ENCODE data around the gene C5AR1. TPM values are rescaled to one million over a fixed set of nuclear protein-coding genes. Genes with fewer than 3 reads are reported as not detected.
"Not testable (repeated sequence)": the region's sequence is repeated elsewhere in the genome, so short reads cannot be mapped to it uniquely, and the experiment has no call there.

Gene C5AR1
- total RNA-seq, 1 donor from 2014 or later: 3.7 TPM

- H3K4me1 Mint-ChIP-seq (ENCODE audit: low read depth): peaks cover 62% of the 10 kb centered on the region
- peaks cover 9% of the 10 kb centered on the region for H3K36me3 Mint-ChIP-seq (ENCODE audit: low read depth)
- TF ChIP-seq, protein P1, sequence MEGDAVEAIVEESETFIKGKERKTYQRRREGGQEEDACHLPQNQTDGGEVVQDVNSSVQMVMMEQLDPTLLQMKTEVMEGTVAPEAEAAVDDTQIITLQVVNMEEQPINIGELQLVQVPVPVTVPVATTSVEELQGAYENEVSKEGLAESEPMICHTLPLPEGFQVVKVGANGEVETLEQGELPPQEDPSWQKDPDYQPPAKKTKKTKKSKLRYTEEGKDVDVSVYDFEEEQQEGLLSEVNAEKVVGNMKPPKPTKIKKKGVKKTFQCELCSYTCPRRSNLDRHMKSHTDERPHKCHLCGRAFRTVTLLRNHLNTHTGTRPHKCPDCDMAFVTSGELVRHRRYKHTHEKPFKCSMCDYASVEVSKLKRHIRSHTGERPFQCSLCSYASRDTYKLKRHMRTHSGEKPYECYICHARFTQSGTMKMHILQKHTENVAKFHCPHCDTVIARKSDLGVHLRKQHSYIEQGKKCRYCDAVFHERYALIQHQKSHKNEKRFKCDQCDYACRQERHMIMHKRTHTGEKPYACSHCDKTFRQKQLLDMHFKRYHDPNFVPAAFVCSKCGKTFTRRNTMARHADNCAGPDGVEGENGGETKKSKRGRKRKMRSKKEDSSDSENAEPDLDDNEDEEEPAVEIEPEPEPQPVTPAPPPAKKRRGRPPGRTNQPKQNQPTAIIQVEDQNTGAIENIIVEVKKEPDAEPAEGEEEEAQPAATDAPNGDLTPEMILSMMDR (IDR thresholded peaks at IDR 0.05): no peak
- no peak for DNase-seq (ENCODE audit: low spot score)
- H3K4me3 Mint-ChIP-seq (ENCODE audit: unreplicated experiment): peak overlapping the region; percentile 64
- H3K27ac Mint-ChIP-seq (ENCODE audit: unreplicated experiment): peak overlapping the region; percentile 70
- no peaks in the 10 kb centered on the region for H3K9me3 Mint-ChIP-seq (ENCODE audit: low read depth)
- H3K27me3 Mint-ChIP-seq (ENCODE audit: low read depth): no peaks in the 10 kb centered on the region
Observed at GRCh38 chr19:47275791-47276461, 33.7 kb upstream of the C5AR1 start.

DNA sequence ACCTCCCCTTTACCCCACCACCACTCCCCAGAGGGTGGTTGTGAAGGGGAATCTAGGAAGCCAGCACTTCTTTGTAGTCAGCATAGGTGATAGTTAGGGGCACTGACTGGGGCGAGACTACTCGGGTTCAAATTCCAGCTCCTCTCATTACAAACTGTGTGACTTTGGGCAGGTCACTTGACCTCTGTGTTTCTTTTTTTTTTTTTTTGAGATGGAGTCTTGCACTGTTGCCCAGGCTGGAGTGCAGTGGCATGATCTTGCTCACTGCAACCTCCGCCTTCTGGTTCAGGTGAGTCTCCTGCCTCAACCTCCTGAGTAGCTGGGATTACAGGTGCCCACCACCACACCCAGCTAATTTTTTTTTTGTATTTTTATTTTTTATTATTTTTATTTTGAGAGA lies 33.1 kb upstream of the C5AR1 start:
- not testable (repeated sequence) for H3K36me3 Mint-ChIP-seq (ENCODE audit: low read depth)
- H3K27ac Mint-ChIP-seq (ENCODE audit: unreplicated experiment): peak overlapping the region; percentile 70

GRCh38 chr19:47280183-47280797 lies 29.4 kb upstream of the C5AR1 start:
- no peak overlapping the region for H3K4me3 Mint-ChIP-seq (ENCODE audit: unreplicated experiment)
- no peaks in the 10 kb centered on the region for H3K27me3 Mint-ChIP-seq (ENCODE audit: low read depth)
- peak overlapping the region; percentile 49 for H3K27ac Mint-ChIP-seq (ENCODE audit: unreplicated experiment)
- H3K9me3 Mint-ChIP-seq (ENCODE audit: low read depth): no peaks in the 10 kb centered on the region
- no peak for DNase-seq (ENCODE audit: low spot score)
- H3K4me1 Mint-ChIP-seq (ENCODE audit: low read depth): peaks cover 58% of the 10 kb centered on the region
- TF ChIP-seq, protein P1 (IDR thresholded peaks at IDR 0.05): peak; percentile 72
- peaks cover 6% of the 10 kb centered on the region for H3K36me3 Mint-ChIP-seq (ENCODE audit: low read depth)

More for the DNA sequence above, 33.1 kb upstream of the C5AR1 start:
- not testable (repeated sequence) for H3K9me3 Mint-ChIP-seq (ENCODE audit: low read depth); DNase-seq (ENCODE audit: low spot score); H3K4me3 Mint-ChIP-seq (ENCODE audit: unreplicated experiment); H3K27me3 Mint-ChIP-seq (ENCODE audit: low read depth)
- peaks cover 68% of the 10 kb centered on the region for H3K4me1 Mint-ChIP-seq (ENCODE audit: low read depth)

GRCh38 chr19:47283405-47284059 lies 26.1 kb upstream of the C5AR1 start:
- no peaks in the 10 kb centered on the region for H3K27me3 Mint-ChIP-seq (ENCODE audit: low read depth)
- TF ChIP-seq, protein P1 (IDR thresholded peaks at IDR 0.05): no peak
- DNase-seq (ENCODE audit: low spot score): no peak
- peaks cover 2% of the 10 kb centered on the region for H3K36me3 Mint-ChIP-seq (ENCODE audit: low read depth)
- H3K9me3 Mint-ChIP-seq (ENCODE audit: low read depth): no peaks in the 10 kb centered on the region
- H3K4me3 Mint-ChIP-seq (ENCODE audit: unreplicated experiment): no peak overlapping the region
- peaks cover 40% of the 10 kb centered on the region for H3K4me1 Mint-ChIP-seq (ENCODE audit: low read depth)
- no peak overlapping the region for H3K27ac Mint-ChIP-seq (ENCODE audit: unreplicated experiment)

- no peak for DNase-seq (ENCODE audit: low spot score)
Observed at GRCh38 chr19:47284324-47284899, 25.2 kb upstream of the C5AR1 start.

More at GRCh38 chr19:47284324-47284899, 25.2 kb upstream of the C5AR1 start:
- Mint-ChIP-seq H3K27me3 (ENCODE audit: low read depth) (no peaks in the 10 kb centered on the region), H3K4me3 (ENCODE audit: unreplicated experiment) (no peak overlapping the region), H3K9me3 (ENCODE audit: low read depth) (no peaks in the 10 kb centered on the region), H3K4me1 (ENCODE audit: low read depth) (peaks cover 40% of the 10 kb centered on the region), H3K27ac (ENCODE audit: unreplicated experiment) (no peak overlapping the region), H3K36me3 (ENCODE audit: low read depth) (peaks cover 2% of the 10 kb centered on the region)
- TF ChIP-seq, protein P1 (IDR thresholded peaks at IDR 0.05): peak; percentile 86
